K562 (cell line): ENCODE data around the gene HPF1. TPM values are rescaled to one million over a fixed set of nuclear protein-coding genes. Genes with fewer than 3 reads are reported as not detected.

Source experiments
- MAFK ChIP-seq: IDR thresholded peaks from 2 replicates; pipeline ENCODE4 v1.6.1; 2011; ENCODE audit warnings: low read length, improper control_type of control experiment
- NFE2L1 ChIP-seq: fragments of 450-650 bp; IDR thresholded peaks from 2 replicates; pipeline ENCODE4 v1.6.1; 2016; ENCODE audit warnings: missing genetic modification characterization, low read depth, mild to moderate bottlenecking, missing compliant biosample characterization, moderate library complexity, borderline replicate concordance
- PBX2 ChIP-seq, 2 experiments: IDR thresholded peaks in 1 of 2; conservative IDR thresholded peaks in 1 of 2; 2 replicates each; pipeline ENCODE4 v1.6.1; 2016; ENCODE audit warnings: low read depth in 2 of 2, mild to moderate bottlenecking in 1 of 2, missing compliant biosample characterization in 1 of 2, missing genetic modification characterization in 1 of 2, moderate library complexity in 1 of 2
- RAD21 ChIP-seq, 2 experiments: fragments of 250-450 bp in 1 of 2; fragments of 450-650 bp in 1 of 2; sonication (Bioruptor Pico) in 1 of 2; formaldehyde crosslinking in 1 of 2; IDR thresholded peaks in 1 of 2; conservative IDR thresholded peaks in 1 of 2; 2 replicates each; pipeline versions ENCODE4 v1.4.0 to v1.8.0; 2020 to 2022; ENCODE audit warnings: mild to moderate bottlenecking in 2 of 2, moderate library complexity in 1 of 2
- polyA plus RNA-seq, 8 experiments: library from polyadenylated mRNA; depleted of rRNA in 4 of 8; stranded (reverse) in 5 of 8; unstranded in 3 of 8; fragments of >200 nt; fragmentation: Nextera tagmentation in 2 of 8; fragmentation: Illumina TruSeq in 1 of 8; extraction: Ambion mirVana in 2 of 8; extraction: Trizol in 1 of 8; gene quantifications; 2 replicates each; pipeline versions ENCODE4 v1.2.1 to v1.2.3, GENCODE V29; 2011 to 2014; ENCODE audit warnings: inconsistent platforms in 1 of 8, missing spikeins in 1 of 8
- total RNA-seq, 7 experiments: library from RNA; depleted of rRNA in 6 of 7; stranded (reverse); fragments of >200 nt in 6 of 7; fragmentation: Illumina TruSeq in 2 of 7; extraction: Trizol in 2 of 7; gene quantifications; 2 replicates each; pipeline versions ENCODE4 v1.2.1 to v1.2.3, GENCODE V29; 2011 to 2021; ENCODE audit warnings: low replicate concordance in 1 of 7
- TF ChIP-seq, protein P1 (sequence below), 2 experiments: fragments of 450-650 bp; formaldehyde crosslinking in 1 of 2; IDR thresholded peaks; 2 replicates each; pipeline versions ENCODE4 v1.4.0 to v1.6.1; 2014 to 2020; ENCODE audit warnings: mild to moderate bottlenecking in 2 of 2, borderline replicate concordance in 1 of 2, low read depth in 1 of 2

The HPF1 gene
- total and polyA plus RNA-seq, 9 of the 15 experiments (the other 6 are each of a cell fraction or from before 2014, with no cell fraction given) = 21.2 to 89.4 (median 35.2) TPM

- TF ChIP-seq NFE2L1 = no peak
- TF ChIP-seq RAD21 (CRISPR knock-in tag; conservative IDR thresholded peaks at IDR 0.05 in 1 of 2, IDR thresholded peaks at IDR 0.05 in 1 of 2) = peak; percentile 47 to 52
- TF ChIP-seq PBX2 (CRISPR knock-in tag; IDR thresholded peaks at IDR 0.05; ENCODE audit: low read depth) = no peak
- 0 out of 2 replicates have a peak, but pooled peaks have one; percentile 12 for TF ChIP-seq PBX2 (tag; conservative IDR thresholded peaks at IDR 0.05; ENCODE audit: low read depth)
- no peak for TF ChIP-seq MAFK
- TF ChIP-seq, protein P1, sequence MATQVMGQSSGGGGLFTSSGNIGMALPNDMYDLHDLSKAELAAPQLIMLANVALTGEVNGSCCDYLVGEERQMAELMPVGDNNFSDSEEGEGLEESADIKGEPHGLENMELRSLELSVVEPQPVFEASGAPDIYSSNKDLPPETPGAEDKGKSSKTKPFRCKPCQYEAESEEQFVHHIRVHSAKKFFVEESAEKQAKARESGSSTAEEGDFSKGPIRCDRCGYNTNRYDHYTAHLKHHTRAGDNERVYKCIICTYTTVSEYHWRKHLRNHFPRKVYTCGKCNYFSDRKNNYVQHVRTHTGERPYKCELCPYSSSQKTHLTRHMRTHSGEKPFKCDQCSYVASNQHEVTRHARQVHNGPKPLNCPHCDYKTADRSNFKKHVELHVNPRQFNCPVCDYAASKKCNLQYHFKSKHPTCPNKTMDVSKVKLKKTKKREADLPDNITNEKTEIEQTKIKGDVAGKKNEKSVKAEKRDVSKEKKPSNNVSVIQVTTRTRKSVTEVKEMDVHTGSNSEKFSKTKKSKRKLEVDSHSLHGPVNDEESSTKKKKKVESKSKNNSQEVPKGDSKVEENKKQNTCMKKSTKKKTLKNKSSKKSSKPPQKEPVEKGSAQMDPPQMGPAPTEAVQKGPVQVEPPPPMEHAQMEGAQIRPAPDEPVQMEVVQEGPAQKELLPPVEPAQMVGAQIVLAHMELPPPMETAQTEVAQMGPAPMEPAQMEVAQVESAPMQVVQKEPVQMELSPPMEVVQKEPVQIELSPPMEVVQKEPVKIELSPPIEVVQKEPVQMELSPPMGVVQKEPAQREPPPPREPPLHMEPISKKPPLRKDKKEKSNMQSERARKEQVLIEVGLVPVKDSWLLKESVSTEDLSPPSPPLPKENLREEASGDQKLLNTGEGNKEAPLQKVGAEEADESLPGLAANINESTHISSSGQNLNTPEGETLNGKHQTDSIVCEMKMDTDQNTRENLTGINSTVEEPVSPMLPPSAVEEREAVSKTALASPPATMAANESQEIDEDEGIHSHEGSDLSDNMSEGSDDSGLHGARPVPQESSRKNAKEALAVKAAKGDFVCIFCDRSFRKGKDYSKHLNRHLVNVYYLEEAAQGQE (IDR thresholded peaks at IDR 0.05; ENCODE audit: borderline replicate concordance) = peak; percentile 26; the same call in 1 of the 2 replicates
- TF ChIP-seq, protein P1 (CRISPR knock-in tag; IDR thresholded peaks at IDR 0.05; ENCODE audit: low read depth) = no peak
Measured at GRCh38 chr4:169723207-169723965, 34.4 kb downstream of the HPF1 start (continued).
